Measurements from ENCODE around the gene MFAP2.

The MFAP2 gene

GRCh38 chr1:16979475-16980327 is 719 bp downstream of the MFAP2 start:
- Histone ChIP-seq H3K36me3 (ENCODE audit: insufficient read depth, low read length) (no peaks in the 10 kb centered on the region), H3K4me1 (ENCODE audit: insufficient read depth, low read length) (peaks cover 16% of the 10 kb centered on the region; the same call in 1 of the 2 replicates), H3K9ac (ENCODE audit: low read depth, low read length) (peak overlapping the region; percentile 66), H3K9me3 (ENCODE audit: control insufficient read depth, insufficient read depth, low read length) (no peaks in the 10 kb centered on the region)

GRCh38 chr1:16978567-16979474 is 1.6 kb downstream of the MFAP2 start:
- H3K9ac ChIP-seq (ENCODE audit: low read depth, low read length) = peak overlapping the region; percentile 66
- H3K36me3 ChIP-seq (ENCODE audit: insufficient read depth, low read length) = no peaks in the 10 kb centered on the region
- peaks cover 16% of the 10 kb centered on the region; the same call in 1 of the 2 replicates for H3K4me1 ChIP-seq (ENCODE audit: insufficient read depth, low read length)
- H3K9me3 ChIP-seq (ENCODE audit: control insufficient read depth, insufficient read depth, low read length) = no peaks in the 10 kb centered on the region

- no peaks in the 10 kb centered on the region for H3K9me3 ChIP-seq (ENCODE audit: control insufficient read depth, insufficient read depth, low read length)
- H3K9ac ChIP-seq (ENCODE audit: low read depth, low read length) = no peak overlapping the region
- no peaks in the 10 kb centered on the region for H3K36me3 ChIP-seq (ENCODE audit: insufficient read depth, low read length)
- peaks cover 13% of the 10 kb centered on the region; the same call in 1 of the 2 replicates for H3K4me1 ChIP-seq (ENCODE audit: insufficient read depth, low read length)
Observed at GRCh38 chr1:16978139-16978538, 2.3 kb downstream of the MFAP2 start.

GRCh38 chr1:16977377-16977776 is 3.0 kb downstream of the MFAP2 start:
- Histone ChIP-seq H3K9ac (ENCODE audit: low read depth, low read length) (no peak overlapping the region), H3K9me3 (ENCODE audit: control insufficient read depth, insufficient read depth, low read length) (no peaks in the 10 kb centered on the region)

GRCh38 chr1:16976966-16977365 is 3.5 kb downstream of the MFAP2 start:
- peaks cover 12% of the 10 kb centered on the region; the same call in 1 of the 2 replicates for H3K4me1 ChIP-seq (ENCODE audit: insufficient read depth, low read length)
- no peaks in the 10 kb centered on the region for H3K9me3 ChIP-seq (ENCODE audit: control insufficient read depth, insufficient read depth, low read length)
- H3K9ac ChIP-seq (ENCODE audit: low read depth, low read length) = no peak overlapping the region
- H3K36me3 ChIP-seq (ENCODE audit: insufficient read depth, low read length) = no peaks in the 10 kb centered on the region

More at GRCh38 chr1:16977377-16977776, 3.0 kb downstream of the MFAP2 start:
- Histone ChIP-seq H3K4me1 (ENCODE audit: insufficient read depth, low read length) (peaks cover 12% of the 10 kb centered on the region; the same call in 1 of the 2 replicates), H3K36me3 (ENCODE audit: insufficient read depth, low read length) (no peaks in the 10 kb centered on the region)

GRCh38 chr1:16975838-16976237 is 4.6 kb downstream of the MFAP2 start:
- Histone ChIP-seq H3K9ac (ENCODE audit: low read depth, low read length) (no peak overlapping the region), H3K36me3 (ENCODE audit: insufficient read depth, low read length) (peaks cover under 1% of the 10 kb centered on the region; the same call in 1 of the 2 replicates)

GRCh38 chr1:16975211-16975610 is 5.2 kb downstream of the MFAP2 start:
- no peak overlapping the region for H3K9ac ChIP-seq (ENCODE audit: low read depth, low read length)
- H3K36me3 ChIP-seq (ENCODE audit: insufficient read depth, low read length) = peaks cover 3% of the 10 kb centered on the region; the same call in 1 of the 2 replicates
- peaks cover 16% of the 10 kb centered on the region; the same call in 1 of the 2 replicates for H3K4me1 ChIP-seq (ENCODE audit: insufficient read depth, low read length)
- H3K9me3 ChIP-seq (ENCODE audit: control insufficient read depth, insufficient read depth, low read length) = no peaks in the 10 kb centered on the region

More at GRCh38 chr1:16975838-16976237, 4.6 kb downstream of the MFAP2 start:
- Histone ChIP-seq H3K4me1 (ENCODE audit: insufficient read depth, low read length) (peaks cover 16% of the 10 kb centered on the region; the same call in 1 of the 2 replicates), H3K9me3 (ENCODE audit: control insufficient read depth, insufficient read depth, low read length) (no peaks in the 10 kb centered on the region)

- Histone ChIP-seq H3K9me3 (ENCODE audit: control insufficient read depth, insufficient read depth, low read length) (no peaks in the 10 kb centered on the region), H3K9ac (ENCODE audit: low read depth, low read length) (no peak overlapping the region), H3K36me3 (ENCODE audit: insufficient read depth, low read length) (peaks cover 3% of the 10 kb centered on the region; the same call in 1 of the 2 replicates), H3K4me1 (ENCODE audit: insufficient read depth, low read length) (peaks cover 4% of the 10 kb centered on the region; the same call in 1 of the 2 replicates)
Observed at GRCh38 chr1:16973215-16973614, 7.2 kb downstream of the MFAP2 start.

- no peaks in the 10 kb centered on the region for H3K9me3 ChIP-seq (ENCODE audit: control insufficient read depth, insufficient read depth, low read length)
- peaks cover 4% of the 10 kb centered on the region; the same call in 1 of the 2 replicates for H3K4me1 ChIP-seq (ENCODE audit: insufficient read depth, low read length)
- peaks cover 3% of the 10 kb centered on the region; the same call in 1 of the 2 replicates for H3K36me3 ChIP-seq (ENCODE audit: insufficient read depth, low read length)
- H3K9ac ChIP-seq (ENCODE audit: low read depth, low read length) = no peak overlapping the region
Observed at GRCh38 chr1:16972189-16972895, 8.1 kb downstream of the MFAP2 start.

- no peak overlapping the region for H3K9ac ChIP-seq (ENCODE audit: low read depth, low read length)
- H3K36me3 ChIP-seq (ENCODE audit: insufficient read depth, low read length) = peaks cover 3% of the 10 kb centered on the region; the same call in 1 of the 2 replicates
- H3K4me1 ChIP-seq (ENCODE audit: insufficient read depth, low read length) = peaks cover 4% of the 10 kb centered on the region; the same call in 1 of the 2 replicates
- no peaks in the 10 kb centered on the region for H3K9me3 ChIP-seq (ENCODE audit: control insufficient read depth, insufficient read depth, low read length)
Observed at GRCh38 chr1:16971341-16972188, 8.9 kb downstream of the MFAP2 start.

GRCh38 chr1:16970132-16970910 is 10.1 kb downstream of the MFAP2 start:
- Histone ChIP-seq H3K9me3 (ENCODE audit: control insufficient read depth, insufficient read depth, low read length) (no peaks in the 10 kb centered on the region), H3K4me1 (ENCODE audit: insufficient read depth, low read length) (peaks cover 4% of the 10 kb centered on the region; the same call in 1 of the 2 replicates), H3K9ac (ENCODE audit: low read depth, low read length) (no peak overlapping the region), H3K36me3 (ENCODE audit: insufficient read depth, low read length) (peaks cover 3% of the 10 kb centered on the region)

GRCh38 chr1:16969651-16970050 is 10.8 kb downstream of the MFAP2 start:
- Histone ChIP-seq H3K9ac (ENCODE audit: low read depth, low read length) (no peak overlapping the region), H3K4me1 (ENCODE audit: insufficient read depth, low read length) (peaks cover 4% of the 10 kb centered on the region; the same call in 1 of the 2 replicates), H3K36me3 (ENCODE audit: insufficient read depth, low read length) (peaks cover 3% of the 10 kb centered on the region), H3K9me3 (ENCODE audit: control insufficient read depth, insufficient read depth, low read length) (no peaks in the 10 kb centered on the region)
